HepG2 (cell line): ENCODE measurements around the gene HPGD.

Source experiments
- PHF8 ChIP-seq: sonication (generic); formaldehyde crosslinking; IDR thresholded peaks from 2 replicates; pipeline ENCODE4 v1.5.0; 2020; ENCODE audit warnings: missing genetic modification reagents
- POLR2AphosphoS5 ChIP-seq: IDR thresholded peaks from 2 replicates; pipeline ENCODE4 v1.6.1; 2012; ENCODE audit warnings: low read depth, low read length
- ZNF616 ChIP-seq: sonication (generic); formaldehyde crosslinking; IDR thresholded peaks from 2 replicates; pipeline ENCODE4 v1.5.0; 2020; ENCODE audit warnings: low read depth, mild to moderate bottlenecking, missing genetic modification reagents
- TF ChIP-seq, protein P1 (sequence below): sonication (generic); formaldehyde crosslinking; IDR thresholded peaks from 2 replicates; pipeline ENCODE4 v1.8.0; 2022; ENCODE audit warnings: missing genetic modification reagents, mild to moderate bottlenecking, moderate library complexity, borderline replicate concordance
- TF ChIP-seq, protein P2 (sequence below): sonication (generic); formaldehyde crosslinking; IDR thresholded peaks from 2 replicates; pipeline ENCODE4 v1.9.0; 2022; ENCODE audit warnings: missing genetic modification reagents, mild to moderate bottlenecking, borderline replicate concordance
- TF ChIP-seq, protein P3 (sequence below): IDR thresholded peaks from 2 replicates; pipeline ENCODE4 v1.6.1; 2016

DNA sequence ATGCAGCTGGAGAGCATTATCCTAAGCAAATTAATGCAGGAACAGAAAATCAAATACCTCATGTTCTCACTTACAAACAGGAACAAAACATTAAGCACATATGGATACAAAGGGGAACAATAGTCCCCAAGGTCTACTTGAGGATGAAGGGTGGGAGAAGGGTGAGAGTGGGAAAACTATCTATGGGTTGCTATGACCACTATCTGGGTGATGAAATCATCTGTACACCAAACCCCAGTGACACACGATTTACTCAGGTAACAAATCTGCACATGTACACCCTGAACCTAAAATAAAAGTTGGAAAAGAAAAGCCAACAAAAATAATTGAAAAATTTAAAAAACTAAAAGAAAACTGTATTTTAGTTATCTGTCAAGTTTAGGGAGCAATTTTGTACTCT, 5.9 kb downstream of the HPGD start:
- TF ChIP-seq, protein P1, sequence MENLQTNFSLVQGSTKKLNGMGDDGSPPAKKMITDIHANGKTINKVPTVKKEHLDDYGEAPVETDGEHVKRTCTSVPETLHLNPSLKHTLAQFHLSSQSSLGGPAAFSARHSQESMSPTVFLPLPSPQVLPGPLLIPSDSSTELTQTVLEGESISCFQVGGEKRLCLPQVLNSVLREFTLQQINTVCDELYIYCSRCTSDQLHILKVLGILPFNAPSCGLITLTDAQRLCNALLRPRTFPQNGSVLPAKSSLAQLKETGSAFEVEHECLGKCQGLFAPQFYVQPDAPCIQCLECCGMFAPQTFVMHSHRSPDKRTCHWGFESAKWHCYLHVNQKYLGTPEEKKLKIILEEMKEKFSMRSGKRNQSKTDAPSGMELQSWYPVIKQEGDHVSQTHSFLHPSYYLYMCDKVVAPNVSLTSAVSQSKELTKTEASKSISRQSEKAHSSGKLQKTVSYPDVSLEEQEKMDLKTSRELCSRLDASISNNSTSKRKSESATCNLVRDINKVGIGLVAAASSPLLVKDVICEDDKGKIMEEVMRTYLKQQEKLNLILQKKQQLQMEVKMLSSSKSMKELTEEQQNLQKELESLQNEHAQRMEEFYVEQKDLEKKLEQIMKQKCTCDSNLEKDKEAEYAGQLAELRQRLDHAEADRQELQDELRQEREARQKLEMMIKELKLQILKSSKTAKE, result no peak
- TF ChIP-seq, protein P2, sequence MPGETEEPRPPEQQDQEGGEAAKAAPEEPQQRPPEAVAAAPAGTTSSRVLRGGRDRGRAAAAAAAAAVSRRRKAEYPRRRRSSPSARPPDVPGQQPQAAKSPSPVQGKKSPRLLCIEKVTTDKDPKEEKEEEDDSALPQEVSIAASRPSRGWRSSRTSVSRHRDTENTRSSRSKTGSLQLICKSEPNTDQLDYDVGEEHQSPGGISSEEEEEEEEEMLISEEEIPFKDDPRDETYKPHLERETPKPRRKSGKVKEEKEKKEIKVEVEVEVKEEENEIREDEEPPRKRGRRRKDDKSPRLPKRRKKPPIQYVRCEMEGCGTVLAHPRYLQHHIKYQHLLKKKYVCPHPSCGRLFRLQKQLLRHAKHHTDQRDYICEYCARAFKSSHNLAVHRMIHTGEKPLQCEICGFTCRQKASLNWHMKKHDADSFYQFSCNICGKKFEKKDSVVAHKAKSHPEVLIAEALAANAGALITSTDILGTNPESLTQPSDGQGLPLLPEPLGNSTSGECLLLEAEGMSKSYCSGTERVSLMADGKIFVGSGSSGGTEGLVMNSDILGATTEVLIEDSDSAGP (CRISPR knock-in tag), result no peak
- no peak for TF ChIP-seq ZNF616 (CRISPR knock-in tag)
- TF ChIP-seq POLR2AphosphoS5, result no peak
- TF ChIP-seq, protein P3, sequence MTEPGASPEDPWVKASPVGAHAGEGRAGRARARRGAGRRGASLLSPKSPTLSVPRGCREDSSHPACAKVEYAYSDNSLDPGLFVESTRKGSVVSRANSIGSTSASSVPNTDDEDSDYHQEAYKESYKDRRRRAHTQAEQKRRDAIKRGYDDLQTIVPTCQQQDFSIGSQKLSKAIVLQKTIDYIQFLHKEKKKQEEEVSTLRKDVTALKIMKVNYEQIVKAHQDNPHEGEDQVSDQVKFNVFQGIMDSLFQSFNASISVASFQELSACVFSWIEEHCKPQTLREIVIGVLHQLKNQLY, result no peak
- no peak for TF ChIP-seq PHF8 (CRISPR knock-in tag)
